Islet of Langerhans (tissue), 1 donor: ENCODE data around the gene CPA5.
A peak's percentile ranks its signal among the peaks of the same experiment; 100 is the strongest.

Experiments
- FAIRE-seq: peaks from one replicate; lab custom pipeline; 2011; peaks lifted over from hg19 to GRCh38; lab: Jason Lieb, UNC

CPA5 gene

GRCh38 chr7:130333832-130334231 lies 10.8 kb upstream of the CPA5 start:
- no peak for FAIRE-seq

- no peak for FAIRE-seq
Measured at GRCh38 chr7:130334274-130334673, 10.3 kb upstream of the CPA5 start.

- no peak for FAIRE-seq
Measured at GRCh38 chr7:130337410-130337971, 7.1 kb upstream of the CPA5 start.

- FAIRE-seq, result no peak
Measured at GRCh38 chr7:130338233-130338632, 6.4 kb upstream of the CPA5 start.

GRCh38 chr7:130341882-130342281 lies 2.7 kb upstream of the CPA5 start:
- FAIRE-seq, result no peak

GRCh38 chr7:130342701-130343380 lies 1.8 kb upstream of the CPA5 start:
- peak; percentile 41 for FAIRE-seq

- no peak for FAIRE-seq
Measured at GRCh38 chr7:130345136-130345535, 520 bp downstream of the CPA5 start.

GRCh38 chr7:130345725-130346124 lies 1.1 kb downstream of the CPA5 start:
- FAIRE-seq, result no peak

- no peak for FAIRE-seq
Measured at GRCh38 chr7:130346177-130346905, 1.7 kb downstream of the CPA5 start.

GRCh38 chr7:130346941-130347340 lies 2.3 kb downstream of the CPA5 start:
- no peak for FAIRE-seq

- no peak for FAIRE-seq
Measured at GRCh38 chr7:130349911-130350782, 5.5 kb downstream of the CPA5 start.

- FAIRE-seq, result no peak
Measured at GRCh38 chr7:130350945-130351790, 6.6 kb downstream of the CPA5 start.

- no peak for FAIRE-seq
Measured at GRCh38 chr7:130351791-130352090, 7.1 kb downstream of the CPA5 start.

GRCh38 chr7:130352194-130353074 lies 7.8 kb downstream of the CPA5 start:
- peak; percentile 73 for FAIRE-seq

- FAIRE-seq, result no peak
Measured at GRCh38 chr7:130353196-130353595, 8.6 kb downstream of the CPA5 start.

GRCh38 chr7:130356121-130356875 lies 11.7 kb downstream of the CPA5 start:
- FAIRE-seq, result no peak

- no peak for FAIRE-seq
Measured at GRCh38 chr7:130356876-130357611, 12.4 kb downstream of the CPA5 start.

- FAIRE-seq, result no peak
Measured at GRCh38 chr7:130358471-130358870, 13.9 kb downstream of the CPA5 start.

- no peak for FAIRE-seq
Measured at GRCh38 chr7:130359276-130359857, 14.8 kb downstream of the CPA5 start.
